Prostate gland (tissue), 1 donor: ENCODE results near the gene GLIS2.

Experiments
- POLR2A ChIP-seq: fragments of 450-650 bp; IDR thresholded peaks from one replicate; pipeline ENCODE4 v1.6.1; 2016; ENCODE audit warnings: antibody characterized with exemption, mild to moderate bottlenecking
- POLR2AphosphoS5 ChIP-seq: sonication (generic); formaldehyde crosslinking; IDR thresholded peaks from one replicate; pipeline ENCODE4 v1.6.1; 2017; ENCODE audit warnings: antibody characterized with exemption

- TF ChIP-seq POLR2AphosphoS5: no peak
- TF ChIP-seq POLR2A: no peak
These were observed 2.0 kb upstream of the GLIS2 start for GRCh38 chr16:4313563-4314531.
